GM19438 (cell line): ENCODE measurements around the gene WRAP53.

Experiments used
- ATAC-seq: cut with Tn5 transposase; IDR thresholded peaks from one replicate; pipeline ENCODE4 v1.9.1; 2021; ENCODE audit warnings: low read depth; ENCODE audit not compliant: unreplicated experiment

The WRAP53 gene

DNA sequence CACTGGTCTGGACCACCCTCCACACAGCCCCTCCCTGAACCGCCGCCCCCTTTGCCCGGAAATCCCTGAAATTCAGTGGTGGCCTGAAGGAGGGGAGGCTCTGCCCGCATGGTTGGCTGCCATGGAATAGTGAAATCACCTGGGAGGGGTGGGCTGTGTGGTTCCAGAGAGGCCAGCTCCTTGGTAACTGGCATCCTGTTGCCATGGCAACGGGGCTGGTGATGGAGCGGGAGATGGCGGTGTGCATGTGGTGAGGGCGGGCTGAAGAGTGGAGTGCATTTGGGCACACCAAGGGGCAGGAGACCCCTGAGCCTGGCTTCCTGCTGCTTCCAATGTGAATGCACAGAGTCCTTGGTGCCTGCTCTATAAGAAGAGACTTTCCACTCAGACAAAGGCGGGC, 19.2 kb downstream of the WRAP53 start:
- no peak for ATAC-seq

- no peak for ATAC-seq
These were observed 19.8 kb downstream of the WRAP53 start for GRCh38 chr17:7707858-7708750.

DNA sequence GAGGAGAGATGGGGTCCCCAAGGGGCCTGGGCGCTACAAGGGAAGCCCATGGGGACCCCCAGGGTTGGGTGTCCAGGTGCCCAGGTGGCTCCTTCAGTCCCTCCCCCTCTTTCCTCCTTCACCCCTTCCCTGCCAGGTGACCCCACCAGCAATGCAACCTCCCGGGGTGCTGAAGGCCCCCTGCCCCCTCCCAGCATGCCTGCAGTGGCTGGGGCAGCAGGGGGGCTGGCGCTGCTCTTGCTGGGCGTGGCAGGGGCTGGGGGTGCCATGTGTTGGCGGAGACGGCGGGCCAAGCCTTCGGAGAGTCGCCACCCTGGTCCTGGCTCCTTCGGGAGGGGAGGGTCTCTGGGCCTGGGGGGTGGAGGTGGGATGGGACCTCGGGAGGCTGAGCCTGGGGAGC, 20.8 kb downstream of the WRAP53 start:
- no peak for ATAC-seq

- ATAC-seq, result no peak
These were observed 22.0 kb downstream of the WRAP53 start for GRCh38 chr17:7710301-7710700.

DNA sequence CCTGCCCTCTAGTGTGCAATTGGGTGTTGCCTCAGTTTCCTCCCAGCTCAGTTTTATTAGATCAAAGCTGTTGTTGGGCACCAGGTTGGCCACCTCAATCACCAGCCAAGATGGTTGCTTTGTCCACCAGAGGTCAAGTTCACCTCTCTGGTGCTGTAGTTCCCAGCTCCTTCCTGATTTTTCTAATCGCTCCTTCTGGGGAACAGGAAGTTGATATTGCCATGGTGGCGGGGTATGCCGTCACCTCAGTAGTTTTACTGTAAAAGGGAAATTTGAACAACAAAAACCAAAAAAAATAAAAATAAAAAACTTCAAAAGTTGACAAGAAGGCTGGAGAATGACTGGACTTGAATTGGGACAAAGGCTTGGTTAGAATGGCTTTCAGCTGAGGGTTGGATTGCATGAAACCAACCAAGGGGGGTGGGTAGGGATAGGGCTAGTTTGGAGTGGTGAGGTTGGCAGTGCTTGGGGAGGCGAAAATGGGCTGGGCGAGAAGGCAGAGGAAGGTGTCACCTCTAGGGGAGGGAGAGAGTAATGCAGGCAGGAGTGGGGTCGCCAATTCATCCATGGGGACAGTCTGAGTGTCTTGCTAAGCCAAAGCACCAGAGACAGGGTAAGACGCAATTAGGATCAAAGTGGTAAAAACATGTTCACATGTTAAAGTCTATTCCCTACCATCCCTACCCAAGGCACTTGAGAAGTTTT, 22.9 kb downstream of the WRAP53 start:
- no peak for ATAC-seq

DNA sequence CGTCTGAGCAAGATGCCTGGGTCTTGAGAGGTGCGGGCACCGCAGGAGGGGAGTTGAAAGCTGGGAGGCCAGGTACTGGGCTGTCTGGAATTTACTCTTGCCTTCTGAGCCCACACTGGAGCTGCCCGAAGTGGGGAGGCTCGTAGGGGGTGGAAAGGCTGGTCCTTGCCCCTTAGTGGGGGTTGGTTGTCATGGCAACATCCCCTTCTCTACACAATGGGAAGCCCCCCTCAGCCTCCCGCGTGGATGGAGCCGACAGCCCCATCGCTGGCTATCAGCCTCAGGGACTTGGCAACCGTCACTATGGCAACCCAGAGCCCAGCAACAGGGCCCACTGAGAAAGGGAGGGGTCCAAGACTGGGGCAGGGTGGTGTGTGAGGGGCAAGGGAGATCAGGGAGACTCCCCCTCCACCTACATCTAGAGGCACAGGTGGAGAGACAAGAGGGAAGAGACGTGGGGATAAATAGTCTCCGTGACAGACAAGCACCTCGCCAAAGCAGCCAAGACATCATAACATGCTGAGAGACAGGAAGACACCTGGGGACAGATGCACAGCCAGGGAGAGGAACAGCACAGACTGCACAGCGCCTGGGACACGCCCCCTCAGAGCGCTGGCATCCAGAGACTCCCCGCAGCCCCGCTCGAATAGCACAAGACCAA, 24.0 kb downstream of the WRAP53 start:
- ATAC-seq, result no peak

- no peak for ATAC-seq
These were observed 25.5 kb downstream of the WRAP53 start for GRCh38 chr17:7713782-7714181.

DNA sequence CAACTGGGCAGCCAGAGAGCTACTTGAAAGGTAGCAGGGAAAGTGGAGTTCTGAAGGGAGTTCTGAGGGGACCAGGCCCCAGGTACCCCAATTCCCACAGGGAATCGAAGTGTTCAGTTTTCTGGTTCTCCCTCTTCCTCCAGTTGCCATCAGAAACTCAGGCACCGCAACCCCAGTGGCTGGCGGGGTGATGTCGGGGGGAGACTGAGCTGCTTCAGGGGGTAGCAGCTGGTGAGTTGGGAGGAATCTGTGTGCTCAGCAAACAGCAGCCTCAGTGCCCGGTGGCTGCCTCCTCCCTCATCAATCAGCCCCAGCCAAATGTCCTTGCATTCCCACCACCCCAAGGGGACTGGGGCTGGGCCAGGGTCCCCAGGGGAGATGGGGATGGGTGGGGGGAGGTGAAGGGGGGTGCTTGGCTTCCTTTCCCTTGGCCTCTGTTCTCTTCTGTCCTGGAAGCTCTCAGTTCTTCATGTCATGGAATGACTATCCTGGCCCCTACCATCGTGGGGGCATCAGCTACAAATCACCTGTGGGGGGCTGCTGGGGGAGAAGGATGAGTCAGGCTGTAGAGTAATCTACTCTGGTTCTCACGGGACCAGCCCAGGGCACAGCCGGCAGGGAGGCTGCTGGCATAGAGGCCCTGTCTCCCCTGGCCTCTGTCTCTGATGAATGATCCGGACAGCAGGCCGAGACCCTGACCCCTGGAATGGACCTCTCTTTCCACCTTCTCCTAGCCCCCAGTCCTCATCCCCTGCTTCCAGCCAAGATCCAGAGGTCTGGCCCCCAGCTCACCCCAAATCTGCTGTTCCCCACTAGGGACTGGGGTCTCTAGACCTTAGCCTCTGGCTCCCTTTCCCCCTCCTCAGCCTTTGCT, 26.7 kb downstream of the WRAP53 start:
- ATAC-seq, result no peak

DNA sequence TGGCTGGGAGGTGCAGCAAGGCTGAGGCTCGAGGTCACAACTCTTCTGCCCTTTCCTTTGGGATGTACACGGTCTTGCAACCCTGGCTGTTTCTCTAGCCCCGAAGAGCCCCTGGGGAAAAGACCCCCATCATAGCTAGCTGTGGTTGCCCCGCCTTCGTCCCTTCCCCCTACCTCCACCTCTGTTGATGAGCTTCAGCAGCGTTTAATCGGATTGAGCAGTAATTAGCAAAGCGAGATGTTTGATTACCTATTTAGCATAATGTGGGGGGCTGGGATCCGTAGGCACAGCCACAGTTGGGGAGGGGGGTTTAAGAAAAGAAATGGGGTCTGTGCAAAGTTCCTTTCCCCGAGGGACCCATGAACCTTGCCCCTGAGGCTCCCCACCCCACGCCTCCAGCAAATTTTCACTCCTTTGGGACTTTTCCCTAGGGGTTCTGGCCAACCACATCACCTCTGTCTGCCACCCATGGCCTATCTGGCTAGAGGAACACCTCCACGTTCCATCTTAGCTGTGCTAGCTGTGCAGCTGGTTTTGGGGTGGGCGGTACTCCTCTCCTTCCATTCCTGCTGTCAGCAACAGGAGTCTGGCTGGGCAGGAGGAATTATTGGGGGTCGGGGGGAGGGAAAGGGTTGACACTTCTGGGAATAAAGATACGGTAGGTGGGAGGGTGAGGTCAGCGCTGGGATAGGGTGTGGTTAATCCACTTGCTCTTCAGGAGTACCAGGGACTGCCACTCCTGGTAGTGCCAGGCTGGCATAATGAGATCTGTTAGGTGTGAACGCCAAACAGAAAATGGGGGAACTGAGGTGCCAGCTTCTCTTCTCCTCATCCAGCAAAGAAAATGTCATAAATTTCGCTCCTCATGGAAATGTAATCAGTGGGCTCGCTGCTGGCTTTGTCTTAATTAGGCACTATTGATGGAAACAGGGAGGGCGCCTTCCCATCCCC, 27.9 kb downstream of the WRAP53 start:
- no peak for ATAC-seq

- ATAC-seq, result no peak
These were observed 28.9 kb downstream of the WRAP53 start, which contains the start of gene DNAH2 for GRCh38 chr17:7716901-7717755. DNAH2 (plus strand) TSS chr17:7717744; CDS start chr17:7719735, 1,991 bp downstream.

GRCh38 chr17:7717756-7718350, 29.6 kb downstream of the WRAP53 start:
- no peak for ATAC-seq

DNA sequence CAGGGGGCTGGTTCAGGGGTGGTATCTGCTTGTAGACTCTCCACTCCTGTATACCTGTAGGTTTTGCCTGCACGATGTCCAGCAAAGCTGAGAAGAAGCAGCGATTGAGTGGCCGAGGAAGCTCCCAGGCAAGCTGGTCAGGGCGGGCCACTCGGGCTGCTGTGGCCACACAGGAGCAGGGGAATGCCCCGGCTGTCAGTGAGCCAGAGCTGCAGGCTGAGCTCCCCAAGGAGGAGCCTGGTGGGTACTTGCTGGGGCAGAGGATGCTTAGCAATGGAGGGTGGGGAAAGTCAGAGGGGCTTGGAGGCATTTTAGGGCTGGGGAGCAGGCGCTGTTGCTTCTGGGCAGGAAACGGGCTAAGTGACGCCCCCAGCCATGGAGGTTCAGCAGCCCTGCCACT, 31.4 kb downstream of the WRAP53 start:
- ATAC-seq, result no peak

DNA sequence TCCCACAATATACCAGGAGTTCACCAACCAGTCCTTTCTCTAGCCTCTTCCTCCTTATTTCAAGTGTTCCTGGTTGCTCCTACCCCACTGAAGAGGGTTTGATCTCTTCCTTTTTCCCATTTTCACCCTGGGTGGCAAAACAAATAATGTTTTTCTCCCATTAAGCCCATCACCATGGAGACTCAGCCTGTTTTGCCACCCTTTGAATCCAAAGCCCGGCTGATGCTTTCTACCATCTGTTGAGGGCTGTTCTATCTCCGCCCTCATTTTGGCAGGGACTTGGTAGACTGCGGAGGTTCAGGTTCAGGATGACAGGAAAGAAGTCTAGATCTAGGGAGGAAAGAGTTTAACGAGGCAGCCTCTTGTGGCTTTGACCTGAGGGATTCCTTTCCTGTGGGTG, 31.8 kb downstream of the WRAP53 start:
- ATAC-seq, result no peak

- ATAC-seq, result no peak
These were observed 33.3 kb downstream of the WRAP53 start for GRCh38 chr17:7721612-7722011.

DNA sequence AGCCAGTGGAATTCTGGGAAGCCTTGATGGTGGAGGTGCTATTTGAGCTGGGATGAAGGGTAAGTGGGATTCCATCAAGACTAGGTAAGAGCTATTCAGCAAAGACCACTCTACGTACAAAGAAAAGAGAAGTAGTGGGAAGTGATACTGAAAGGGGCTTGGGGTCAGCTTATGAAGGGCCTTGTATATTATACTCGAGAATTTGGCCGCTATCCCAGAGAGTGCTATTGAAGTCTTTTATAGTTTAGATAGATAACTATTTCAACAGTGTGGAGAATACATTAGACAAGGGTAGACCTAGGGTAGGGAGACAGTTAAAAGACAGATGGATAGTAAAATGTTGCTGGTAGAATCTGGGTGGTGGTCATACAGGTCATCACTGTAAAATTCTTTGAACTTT, 39.6 kb downstream of the WRAP53 start:
- no peak for ATAC-seq

DNA sequence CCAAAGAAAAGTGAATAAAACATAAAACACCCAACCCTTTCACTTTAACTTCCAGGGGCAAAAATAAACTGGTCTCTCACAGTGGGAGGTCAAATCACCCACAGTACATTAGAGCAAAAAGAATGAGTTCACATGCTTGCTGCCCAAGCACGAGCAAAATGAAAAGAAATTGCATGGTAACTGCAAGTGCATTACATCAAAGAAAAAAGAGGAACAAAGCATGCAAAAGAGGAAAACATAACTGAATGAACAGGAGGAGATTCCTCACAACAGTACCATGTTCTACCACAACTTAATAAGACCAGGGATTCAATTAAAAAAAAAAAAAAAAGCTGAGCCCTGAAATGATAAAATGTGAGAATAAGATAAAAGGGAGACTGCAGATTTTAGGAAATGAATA, 41.5 kb downstream of the WRAP53 start:
- no peak for ATAC-seq

- ATAC-seq, result no peak
These were observed 44.8 kb downstream of the WRAP53 start for GRCh38 chr17:7732981-7733539.

GRCh38 chr17:7737601-7738000, 49.3 kb downstream of the WRAP53 start:
- no peak for ATAC-seq
